Stomach (tissue), 4 donors: ENCODE measurements around the gene EML6.

ENCODE experiments used
- EP300 ChIP-seq: sonication (generic); formaldehyde crosslinking; IDR thresholded peaks from one replicate; pipeline ENCODE4 v1.6.1; 2017; ENCODE audit warnings: antibody characterized with exemption
- POLR2A ChIP-seq, 4 donors: fragments of 450-650 bp; IDR thresholded peaks; one replicate each; pipeline ENCODE4 v1.6.1; 2016; ENCODE audit warnings: antibody characterized with exemption in 4 of 4, control low read depth in 2 of 4, mild to moderate bottlenecking in 1 of 4, moderate library complexity in 1 of 4
- TF ChIP-seq, protein P1 (sequence below), 7 experiments: fragments of 450-650 bp in 4 of 7; fragments of 200-600 bp in 3 of 7; sonication (generic) in 3 of 7; IDR thresholded peaks; one replicate each; pipeline ENCODE4 v1.5.1; 2016 to 2019; ENCODE audit warnings: antibody characterized with exemption in 7 of 7, control low read depth in 2 of 7, mild to moderate bottlenecking in 1 of 7

GRCh38 chr2:54760310-54760709 lies 36.8 kb downstream of the EML6 start:
- TF ChIP-seq, protein P1, sequence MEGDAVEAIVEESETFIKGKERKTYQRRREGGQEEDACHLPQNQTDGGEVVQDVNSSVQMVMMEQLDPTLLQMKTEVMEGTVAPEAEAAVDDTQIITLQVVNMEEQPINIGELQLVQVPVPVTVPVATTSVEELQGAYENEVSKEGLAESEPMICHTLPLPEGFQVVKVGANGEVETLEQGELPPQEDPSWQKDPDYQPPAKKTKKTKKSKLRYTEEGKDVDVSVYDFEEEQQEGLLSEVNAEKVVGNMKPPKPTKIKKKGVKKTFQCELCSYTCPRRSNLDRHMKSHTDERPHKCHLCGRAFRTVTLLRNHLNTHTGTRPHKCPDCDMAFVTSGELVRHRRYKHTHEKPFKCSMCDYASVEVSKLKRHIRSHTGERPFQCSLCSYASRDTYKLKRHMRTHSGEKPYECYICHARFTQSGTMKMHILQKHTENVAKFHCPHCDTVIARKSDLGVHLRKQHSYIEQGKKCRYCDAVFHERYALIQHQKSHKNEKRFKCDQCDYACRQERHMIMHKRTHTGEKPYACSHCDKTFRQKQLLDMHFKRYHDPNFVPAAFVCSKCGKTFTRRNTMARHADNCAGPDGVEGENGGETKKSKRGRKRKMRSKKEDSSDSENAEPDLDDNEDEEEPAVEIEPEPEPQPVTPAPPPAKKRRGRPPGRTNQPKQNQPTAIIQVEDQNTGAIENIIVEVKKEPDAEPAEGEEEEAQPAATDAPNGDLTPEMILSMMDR (IDR thresholded peaks at IDR 0.05): no peak
- TF ChIP-seq POLR2A (IDR thresholded peaks at IDR 0.05): no peak
- TF ChIP-seq EP300: no peak
